ENCODE measurements around the gene ARHGAP10.

Gene ARHGAP10

DNA sequence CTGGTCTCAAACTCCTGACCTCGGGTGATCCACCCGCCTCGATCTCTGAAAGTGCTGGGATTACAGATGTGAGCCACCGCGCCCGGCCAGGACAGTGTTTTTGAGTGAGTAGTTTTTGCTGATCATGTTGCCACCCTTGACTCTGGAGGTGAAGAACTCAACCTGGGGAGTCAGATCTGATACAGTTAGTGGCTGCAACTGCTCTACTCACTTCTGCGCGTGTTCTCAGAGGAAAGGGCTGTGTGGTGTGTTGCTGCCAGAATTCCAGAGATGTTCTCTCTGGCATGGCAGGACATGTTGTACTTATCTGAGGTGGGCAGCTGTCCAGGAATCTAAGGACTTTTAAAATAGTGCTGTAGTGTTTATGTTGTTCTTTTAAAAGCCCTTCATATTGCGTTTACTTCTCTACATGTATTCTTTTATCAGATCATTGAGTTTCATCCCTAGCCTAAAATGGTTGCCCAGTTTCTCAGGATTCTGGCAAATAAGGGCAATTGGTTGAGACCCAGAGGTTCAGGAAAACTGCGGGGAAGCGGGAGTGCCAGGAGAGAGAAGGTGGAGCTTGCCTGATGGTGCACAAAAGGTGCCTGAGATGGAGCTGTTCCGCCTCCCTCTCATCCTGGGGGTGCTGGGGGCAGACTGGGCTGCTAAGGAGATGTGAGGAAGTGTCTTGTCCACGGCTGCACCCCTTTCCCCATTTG is 97.7 kb downstream of the ARHGAP10 start:
- DNase-seq = no peak

DNA sequence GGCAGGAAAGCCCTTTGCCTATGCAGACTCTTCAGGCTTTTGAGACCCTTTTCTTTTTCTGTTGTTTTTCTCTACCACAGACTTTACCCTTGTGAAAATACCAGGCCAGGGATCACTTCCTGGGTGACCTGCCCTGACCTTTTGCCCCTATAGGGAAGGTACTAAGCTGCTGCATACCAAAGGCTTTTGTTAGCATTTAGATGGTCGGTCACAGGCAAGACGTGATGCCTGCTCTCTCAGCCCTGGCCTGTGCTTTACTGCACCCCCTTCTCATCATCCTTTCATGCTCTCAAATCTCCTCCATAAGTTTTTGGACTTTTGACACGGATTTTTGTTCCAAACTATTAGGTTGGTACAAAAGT is 98.2 kb downstream of the ARHGAP10 start:
- DNase-seq = no peak

DNA sequence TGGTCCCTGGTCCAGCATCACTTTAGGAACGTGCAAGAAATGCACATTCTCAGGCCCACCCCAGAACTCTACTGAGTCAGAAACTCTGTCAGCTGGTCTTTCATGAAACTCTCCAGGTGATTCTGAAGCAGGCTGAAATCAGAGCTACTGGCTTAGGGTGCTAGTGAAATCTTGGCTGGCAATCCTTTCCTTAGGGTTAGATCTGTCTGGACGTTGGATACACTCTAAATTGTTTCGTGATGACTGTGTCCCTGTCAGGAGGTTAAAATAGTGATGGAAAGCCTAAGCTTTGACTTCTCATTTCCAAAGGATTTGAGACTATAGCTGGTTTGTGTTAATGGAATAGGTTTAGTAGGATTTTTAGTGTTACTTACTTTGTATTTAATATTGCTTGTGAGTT is 99.1 kb downstream of the ARHGAP10 start:
- no peak for DNase-seq

DNA sequence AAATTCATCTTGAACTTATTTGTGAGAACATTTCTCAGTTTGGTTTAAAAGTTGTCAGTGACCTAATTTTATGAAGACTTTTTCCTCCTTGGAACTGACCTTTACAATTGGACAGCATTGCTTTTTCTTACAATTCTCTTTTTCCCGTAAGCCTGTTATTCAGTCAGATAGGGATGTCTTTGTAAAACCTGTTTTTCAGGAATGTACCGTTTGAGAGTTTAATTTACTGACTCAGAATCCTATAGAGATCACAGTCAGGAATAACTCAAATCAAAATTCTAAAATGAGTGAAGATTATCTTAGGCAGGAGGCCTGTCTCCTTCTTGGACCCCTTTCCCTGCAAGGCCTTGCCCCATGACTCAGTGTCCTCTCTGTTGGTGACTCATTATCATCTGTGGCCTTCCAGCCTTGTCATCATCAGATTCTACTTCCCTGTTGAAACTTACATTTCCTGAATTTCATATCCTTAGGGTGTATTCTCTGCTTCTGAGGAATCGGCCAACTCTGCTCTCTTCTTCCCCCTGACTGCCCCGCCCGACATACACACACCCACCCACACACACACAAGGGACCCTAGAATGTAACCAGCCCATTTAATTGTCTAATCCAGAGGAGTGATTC is 99.8 kb downstream of the ARHGAP10 start:
- no peak for DNase-seq

DNA sequence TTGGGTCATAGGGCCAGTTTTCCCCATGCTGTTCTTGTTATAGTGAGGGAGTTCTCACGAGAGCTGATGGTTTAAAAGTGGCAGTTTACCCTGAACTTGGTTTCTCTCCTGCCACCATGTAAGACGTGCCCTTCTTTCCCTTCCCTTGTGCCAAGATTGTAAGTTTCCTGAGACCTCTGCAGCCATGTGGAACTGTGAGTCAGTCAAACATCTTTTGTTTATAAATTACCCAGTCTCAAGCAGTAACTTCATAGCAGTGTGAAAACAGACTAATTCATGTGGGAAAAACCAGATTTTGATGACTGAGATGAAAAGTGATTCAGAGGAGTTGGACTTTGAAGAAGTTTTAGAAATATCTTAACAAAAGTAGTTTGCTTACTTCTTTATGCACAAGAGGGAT is 101.4 kb downstream of the ARHGAP10 start:
- DNase-seq = no peak

DNA sequence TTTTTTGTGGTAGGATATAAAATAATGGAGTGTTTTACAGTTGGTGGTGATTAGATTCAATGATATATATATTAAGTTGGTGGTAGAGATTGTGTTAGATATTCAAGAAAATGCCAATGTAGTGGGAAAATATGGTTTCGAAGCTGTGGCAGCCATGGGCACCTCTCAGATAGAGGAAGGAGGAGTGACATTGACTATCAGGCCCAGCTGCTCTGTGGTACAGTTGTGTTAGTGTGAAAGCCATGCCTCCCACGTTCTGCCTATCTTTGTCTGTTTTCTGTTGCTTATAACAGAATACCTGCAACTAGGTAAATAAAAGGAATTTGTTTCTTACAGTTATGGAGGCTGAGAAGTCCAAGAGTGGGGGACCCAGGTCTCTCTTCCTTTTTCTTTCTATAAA is 101.9 kb downstream of the ARHGAP10 start:
- no peak for DNase-seq

DNA sequence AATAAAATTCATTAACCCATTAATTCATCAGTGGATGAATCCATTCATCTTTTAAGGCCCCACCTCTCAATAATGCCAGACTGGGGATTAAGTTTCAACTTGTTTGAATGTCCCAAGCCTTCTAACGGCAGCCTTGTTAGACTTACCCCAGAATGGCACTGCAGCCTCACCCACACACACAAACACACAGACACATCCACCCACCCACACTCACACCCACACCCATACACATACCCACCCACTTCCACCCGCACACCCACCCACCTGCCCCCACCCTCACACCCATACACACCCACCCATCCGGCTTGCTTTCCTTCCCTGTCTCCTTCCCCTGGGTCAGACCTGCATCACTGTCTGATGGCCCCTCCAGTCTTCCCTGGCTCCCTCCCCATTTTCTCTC is 102.6 kb downstream of the ARHGAP10 start:
- DNase-seq = no peak

DNA sequence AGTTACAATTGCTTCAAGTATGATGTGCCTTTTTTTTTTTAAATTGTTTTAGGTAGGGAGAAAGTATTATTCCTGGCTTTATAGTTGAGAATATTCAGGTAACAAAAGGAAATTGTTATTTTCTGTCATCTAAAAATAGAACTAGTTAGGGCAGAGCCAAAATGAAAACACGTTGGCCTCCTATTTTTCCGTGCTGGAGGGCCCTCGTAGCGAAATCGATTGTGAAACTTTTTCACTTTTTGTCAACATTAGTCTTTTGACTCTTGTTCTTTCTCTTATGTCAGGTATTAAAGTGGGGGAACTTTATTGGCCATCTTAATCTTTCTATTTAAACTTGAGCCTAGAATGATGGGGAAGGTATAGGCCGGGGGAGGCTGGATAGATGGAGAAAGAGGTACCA is 104.9 kb downstream of the ARHGAP10 start:
- DNase-seq = no peak

DNA sequence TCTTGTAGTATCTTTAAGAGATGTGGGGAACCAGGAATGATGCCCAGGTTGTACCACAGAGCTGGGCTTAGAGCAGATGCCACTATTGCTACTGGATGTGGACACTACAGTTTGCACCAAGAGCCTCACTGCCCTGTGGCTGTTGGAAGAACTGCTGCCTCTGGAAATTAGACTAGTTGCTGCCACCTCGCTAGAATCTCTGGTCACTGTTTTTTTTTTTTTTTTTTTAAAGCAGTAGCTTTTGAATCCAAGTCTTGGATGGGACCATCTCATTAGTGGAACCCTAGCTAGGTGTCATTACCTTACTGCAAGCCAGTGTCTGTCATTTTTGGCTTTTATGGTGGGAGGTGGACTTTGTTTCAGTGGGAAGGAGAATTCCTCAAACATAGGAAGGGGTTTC is 105.5 kb downstream of the ARHGAP10 start:
- DNase-seq = no peak

DNA sequence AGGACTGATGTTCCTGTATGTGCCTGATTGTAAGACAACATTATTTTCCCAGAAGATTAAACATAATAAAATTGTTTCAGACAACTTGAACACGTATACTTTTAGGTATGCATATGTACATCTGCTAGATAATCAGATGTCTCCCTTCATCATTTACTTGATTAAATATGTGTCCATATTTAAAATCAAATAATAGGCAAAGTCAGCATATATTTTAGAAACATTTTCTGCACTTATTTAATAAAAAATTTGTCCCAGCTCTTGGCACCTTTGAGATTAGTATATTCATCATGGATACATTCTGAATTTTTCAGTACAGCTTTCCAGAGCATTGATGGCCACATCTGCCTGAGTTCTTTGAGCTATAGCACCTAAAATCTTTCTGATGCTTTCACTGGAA is 106.0 kb downstream of the ARHGAP10 start:
- no peak for DNase-seq

DNA sequence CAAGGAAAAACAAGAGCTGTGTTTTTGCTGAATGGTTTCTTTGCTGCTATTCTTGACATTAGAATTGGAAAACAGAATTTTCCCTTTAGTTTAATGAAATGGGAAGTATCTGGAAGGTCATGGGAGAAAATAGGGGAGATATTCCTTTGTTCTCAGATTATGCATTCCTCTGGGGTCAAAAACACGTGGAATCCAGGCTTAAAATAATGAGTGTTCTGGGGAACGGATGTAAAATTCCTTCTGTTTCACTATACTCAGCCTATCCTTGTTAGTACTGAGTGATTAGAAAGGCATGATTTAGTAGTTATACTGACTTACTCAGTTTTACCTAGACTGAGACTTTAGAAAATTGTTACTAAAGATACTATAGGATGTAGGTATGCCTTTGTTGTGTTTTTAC is 107.3 kb downstream of the ARHGAP10 start:
- no peak for DNase-seq

DNA sequence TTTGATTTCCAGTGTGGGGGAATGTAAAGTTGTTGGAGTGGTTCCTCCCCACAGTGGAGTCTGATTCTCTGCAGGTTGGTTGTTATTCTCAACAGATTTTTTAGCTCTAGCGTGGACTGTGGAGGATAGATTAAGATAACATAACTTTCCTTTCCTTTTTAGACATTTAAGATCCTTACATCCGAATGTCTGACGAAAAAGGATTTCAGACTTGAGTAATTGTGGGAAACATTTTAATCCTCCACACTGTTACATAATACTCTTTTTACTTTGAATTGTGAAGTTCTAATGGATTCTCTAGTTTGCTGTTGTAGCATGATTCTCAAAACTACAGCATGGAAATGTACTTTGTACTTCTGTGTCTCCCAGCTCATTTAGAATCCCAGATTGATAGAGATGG is 107.8 kb downstream of the ARHGAP10 start:
- no peak for DNase-seq

DNA sequence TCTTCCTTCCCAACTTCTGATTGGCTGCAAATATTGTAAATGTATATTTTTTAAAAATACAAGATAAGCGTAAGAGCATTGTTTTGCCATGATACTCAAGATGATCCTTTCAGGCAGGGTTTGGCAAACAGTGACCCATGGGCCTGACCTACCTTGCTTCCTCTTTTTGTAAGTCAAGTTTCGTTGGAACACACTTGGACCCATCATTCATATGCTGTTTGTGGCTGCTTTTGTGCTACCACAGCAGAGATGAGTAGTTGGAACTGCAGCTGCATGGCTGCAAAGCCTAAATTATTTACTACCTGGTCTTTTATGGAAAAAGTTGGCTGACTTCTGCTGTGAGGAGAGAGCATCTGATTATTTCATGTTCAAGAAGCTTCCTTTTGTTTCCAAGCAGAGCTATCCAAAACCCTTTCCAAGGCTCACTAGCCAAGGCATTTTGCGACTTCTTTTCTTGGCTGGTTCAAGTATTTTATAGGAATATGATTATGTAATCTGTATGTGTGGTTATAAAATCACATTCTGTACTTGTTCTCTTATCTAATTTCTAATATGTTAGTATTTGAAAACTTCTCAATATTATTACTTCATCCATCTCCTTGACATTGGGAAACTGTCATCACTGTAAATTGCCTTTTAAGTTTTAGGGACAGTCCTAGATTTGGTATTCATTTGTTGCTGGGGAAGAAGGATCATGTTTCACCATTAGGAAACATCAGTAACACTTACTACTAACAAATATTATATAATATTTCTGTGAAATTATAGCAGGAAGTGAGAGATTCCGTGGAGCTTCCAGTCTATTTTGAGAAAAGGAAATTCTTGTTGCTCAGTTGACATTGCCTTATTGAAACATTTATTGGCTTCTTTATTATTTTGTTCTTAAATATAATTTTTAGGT is 109.2 kb downstream of the ARHGAP10 start:
- DNase-seq = no peak

DNA sequence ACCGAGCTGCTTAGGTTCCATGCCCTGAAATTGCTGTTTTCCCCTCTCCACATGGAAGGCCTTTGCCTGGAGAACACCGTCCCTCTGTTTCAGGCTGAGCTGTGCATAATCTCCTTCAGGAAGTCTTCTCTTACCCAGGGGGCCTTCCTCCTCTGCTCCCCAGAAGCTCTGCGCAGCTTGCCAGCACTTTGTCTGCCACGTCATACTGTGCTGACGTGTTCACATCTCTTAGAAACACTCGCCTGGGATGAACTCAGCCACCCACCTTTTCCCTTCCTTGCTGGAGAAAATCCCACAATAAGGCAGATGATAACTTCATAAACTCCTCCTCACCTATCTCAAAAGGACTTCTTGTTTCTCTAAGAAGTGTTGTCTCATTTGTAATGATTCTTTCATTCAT is 110.7 kb downstream of the ARHGAP10 start:
- no peak for DNase-seq

DNA sequence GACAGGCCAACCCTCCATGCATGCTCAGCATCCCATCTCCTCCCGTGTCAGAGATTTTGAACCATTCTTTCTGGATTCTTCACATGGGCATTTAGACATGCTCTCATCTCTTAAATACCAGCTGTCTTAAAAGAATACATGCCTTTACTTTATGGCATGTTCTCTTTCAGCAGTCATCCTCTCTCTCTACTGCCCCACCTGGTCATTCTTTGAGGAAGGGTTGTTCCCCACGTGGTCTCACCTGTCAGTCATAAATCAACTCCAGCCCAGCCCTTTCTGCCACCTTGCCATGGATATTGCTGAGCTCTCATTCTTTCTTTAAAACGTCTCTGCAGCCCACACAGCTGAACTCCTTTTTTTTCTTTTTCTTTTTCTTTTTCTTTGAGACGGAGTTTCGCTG is 111.3 kb downstream of the ARHGAP10 start:
- DNase-seq = no peak

DNA sequence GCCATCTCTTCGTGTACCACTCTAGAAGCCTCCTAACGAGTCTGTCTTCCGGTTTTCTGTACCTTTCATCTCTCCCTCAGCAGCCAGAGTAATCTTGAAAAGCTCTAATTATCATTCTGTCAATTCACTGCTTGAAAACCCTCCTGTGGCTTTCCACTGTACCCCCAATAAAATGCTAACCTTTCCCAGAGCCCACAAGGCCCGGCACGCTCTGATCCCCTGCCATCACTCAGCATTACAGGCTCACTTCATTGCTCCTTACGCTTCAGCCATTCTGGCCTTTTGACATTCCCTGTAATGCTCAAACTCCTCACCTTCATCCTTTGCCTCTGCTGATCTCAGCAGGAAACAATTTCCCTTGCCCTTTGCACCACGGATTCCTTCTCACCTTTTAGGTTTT is 112.9 kb downstream of the ARHGAP10 start:
- DNase-seq = no peak

DNA sequence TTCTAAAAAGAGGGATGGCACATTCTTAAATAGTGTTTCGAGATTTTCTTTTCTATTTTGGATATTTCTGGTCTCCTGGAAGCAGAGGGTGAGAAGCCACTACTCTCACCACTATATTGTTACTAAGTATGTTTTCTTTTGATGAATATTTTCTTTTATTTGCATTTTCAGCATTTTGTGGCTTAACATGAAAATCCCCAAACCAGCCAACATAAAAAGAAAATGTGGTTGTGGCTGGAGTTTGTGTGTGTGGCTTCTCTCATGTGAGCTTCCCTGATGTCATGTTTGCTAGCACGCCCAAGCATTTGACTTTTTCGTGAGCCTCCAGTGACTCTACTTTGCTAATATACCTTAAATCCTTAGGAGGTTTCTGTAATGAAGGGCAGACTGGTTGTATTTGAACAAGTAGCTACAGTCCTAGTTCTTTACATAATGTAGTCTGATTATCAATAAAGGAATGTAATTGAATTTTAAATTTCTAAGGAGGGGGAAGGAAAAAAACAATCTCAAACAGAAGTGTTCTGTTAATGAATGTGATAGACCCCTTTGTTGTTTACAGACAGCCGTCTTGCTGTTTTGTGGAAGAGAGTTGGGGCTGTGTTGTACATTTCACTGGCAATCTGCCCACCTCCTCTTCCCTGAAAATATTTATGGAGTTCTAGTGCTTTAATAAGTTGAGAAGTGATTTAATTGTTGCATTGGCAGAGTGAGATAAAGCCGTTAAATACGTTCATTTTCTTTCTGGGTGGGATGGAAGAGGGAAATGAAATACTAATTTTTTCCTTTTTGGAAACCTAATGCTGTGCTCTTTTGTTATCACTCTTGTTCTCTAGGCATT is 114.6 kb downstream of the ARHGAP10 start:
- DNase-seq = no peak

DNA sequence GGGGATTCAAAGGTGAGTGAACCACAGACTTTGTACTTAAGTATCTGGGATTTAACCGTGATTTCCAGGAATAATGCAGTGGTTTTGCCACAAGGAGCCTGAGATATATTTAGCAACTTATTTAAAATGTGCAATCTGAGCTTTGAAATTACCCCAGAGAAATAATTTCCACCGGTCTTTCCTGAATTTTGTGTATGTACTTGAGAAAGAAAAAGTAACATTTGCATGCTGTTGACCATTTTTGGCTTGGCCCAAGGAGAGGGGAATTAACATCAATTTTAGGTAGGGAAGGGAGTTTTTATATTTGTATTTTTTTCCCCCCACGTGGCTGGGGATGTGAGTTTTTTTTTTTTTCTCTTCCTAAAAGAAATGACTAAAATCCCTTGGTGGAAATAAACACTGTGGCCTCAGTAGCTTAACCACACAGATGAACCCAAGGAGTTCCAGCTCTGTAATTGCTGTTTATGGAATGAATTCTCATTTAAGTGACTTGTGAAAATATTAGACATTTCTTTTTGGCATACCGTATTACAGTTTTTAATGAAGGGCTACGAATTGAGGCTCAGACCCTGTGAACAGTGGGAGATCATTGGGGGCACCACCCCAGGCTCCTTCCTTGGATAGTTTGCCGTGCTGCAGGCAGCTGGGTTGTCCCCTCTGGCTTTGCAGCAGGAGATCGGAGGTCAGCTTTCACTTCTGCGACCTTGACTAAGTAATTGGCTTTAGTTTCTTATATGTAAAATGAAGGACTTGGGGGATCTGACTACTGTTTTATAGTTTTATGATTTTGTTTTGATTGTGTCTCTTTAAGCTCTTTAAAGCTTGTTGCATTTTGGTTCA is 116.1 kb downstream of the ARHGAP10 start:
- no peak for DNase-seq

DNA sequence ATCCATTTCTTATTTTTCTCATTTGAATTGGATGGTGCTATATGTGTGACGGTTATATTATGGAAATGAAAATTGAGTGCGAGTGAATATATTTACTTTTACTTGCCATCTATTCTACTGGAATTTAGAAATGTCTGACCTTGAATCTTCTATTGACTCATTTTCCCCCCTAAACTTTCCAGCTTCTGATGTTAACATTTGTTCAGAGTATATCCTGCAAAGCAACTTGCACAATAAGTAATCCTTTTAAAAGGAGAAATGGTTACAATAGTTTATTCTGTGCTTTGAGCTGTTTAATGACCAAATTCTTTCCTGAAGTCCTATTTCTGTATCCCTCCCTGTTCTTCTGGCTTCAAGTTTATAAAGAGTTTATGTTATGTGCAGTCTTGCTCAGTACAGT is 116.7 kb downstream of the ARHGAP10 start:
- no peak for DNase-seq

DNA sequence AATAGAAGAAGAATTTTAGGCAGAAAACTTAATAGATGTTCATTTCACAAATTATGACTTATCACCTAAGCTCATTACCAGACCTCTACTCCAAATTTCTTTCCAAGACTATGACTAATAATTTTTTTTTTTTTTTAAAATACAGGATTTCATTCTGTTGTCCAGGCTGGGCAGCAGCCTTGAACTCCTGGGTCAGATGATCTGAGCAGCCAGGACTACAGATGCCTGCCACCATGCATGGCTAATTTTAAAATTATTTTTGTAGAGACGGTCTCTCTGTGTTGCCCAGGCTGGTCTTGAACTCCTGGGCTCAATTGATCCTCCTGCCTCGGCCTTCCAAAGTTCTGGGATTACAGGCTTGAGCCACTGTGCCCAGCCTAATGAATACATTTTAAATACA is 119.2 kb downstream of the ARHGAP10 start:
- DNase-seq = no peak

DNA sequence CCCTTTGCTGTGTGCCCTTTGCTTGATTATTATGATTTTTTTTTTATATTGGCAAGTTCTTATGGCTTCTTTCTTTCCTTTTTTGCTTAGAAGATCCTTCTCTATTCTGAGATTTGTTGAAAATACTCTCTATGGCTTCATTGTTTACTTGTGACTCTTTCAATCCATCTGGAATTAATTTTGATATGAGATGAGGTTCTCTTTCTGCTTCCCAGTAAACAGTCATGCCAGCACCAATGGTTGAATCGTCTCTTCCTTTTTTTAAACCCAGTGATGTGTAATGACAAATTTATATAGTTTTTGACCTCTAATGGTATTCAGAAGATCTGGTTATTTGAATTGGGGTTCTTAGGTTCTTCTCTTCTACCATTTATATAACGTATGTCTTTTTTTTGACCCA is 121.8 kb downstream of the ARHGAP10 start:
- no peak for DNase-seq

DNA sequence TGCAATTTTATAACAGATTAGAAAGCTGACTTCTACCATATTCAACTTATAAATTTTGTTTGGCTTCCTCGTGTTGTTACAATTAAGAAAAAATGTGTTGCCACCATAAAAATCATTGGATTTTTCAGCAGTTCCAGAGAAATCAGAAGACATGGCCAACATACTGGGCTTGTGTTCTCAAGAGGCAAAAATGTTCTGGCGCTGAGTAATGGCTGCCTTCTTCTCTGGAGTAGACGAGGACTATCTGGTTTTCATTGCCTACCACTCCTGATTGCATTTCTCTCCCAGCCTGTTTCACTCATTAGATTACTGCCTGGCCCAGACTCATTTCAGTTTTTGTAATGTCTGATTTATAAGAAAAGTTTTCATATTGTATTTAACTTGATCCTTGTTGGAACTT is 122.3 kb downstream of the ARHGAP10 start:
- DNase-seq = no peak

Measured in midbrain (tissue), 1 donor.